ENCODE data around the gene PARP6. TPM values are rescaled to one million over a fixed set of nuclear protein-coding genes. Genes with fewer than 3 reads are reported as not detected.

Gene PARP6
- polyA plus RNA-seq, 1 donor from 2014 or later, result 218 TPM

DNA sequence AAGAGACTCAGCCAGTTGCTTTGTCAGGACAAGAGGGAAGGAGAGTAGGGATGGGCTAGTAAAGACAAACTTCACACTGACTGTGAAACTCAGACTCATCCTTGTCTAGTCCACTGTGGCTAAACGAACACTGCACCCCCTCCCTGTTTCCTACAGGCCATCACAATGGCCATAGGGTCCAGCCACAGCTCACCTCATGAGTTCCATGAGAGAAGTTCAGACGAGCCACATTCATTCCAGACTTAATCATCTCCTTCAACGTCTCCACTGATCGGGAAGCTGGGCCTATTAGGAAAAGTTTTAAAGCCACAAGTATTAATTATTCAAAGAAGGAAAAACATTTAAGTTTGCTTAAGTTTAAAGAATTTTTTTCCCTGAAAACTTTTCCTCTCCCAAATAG is 55.1 kb downstream of the PARP6 start:
- H4K20me1 ChIP-seq (ENCODE audit: insufficient read depth), result no peaks in the 10 kb centered on the region
- TF ChIP-seq RAD21 (conservative IDR thresholded peaks at IDR 0.05), result no peak
- TF ChIP-seq TAF1 (IDR thresholded peaks at IDR 0.05; ENCODE audit: low read depth), result no peak
- TF ChIP-seq SMC3 (conservative IDR thresholded peaks at IDR 0.05; ENCODE audit: poor library complexity), result no peak
- TF ChIP-seq MXI1 (conservative IDR thresholded peaks at IDR 0.05; ENCODE audit: poor library complexity, severe bottlenecking), result no peak
- TF ChIP-seq, protein P1, sequence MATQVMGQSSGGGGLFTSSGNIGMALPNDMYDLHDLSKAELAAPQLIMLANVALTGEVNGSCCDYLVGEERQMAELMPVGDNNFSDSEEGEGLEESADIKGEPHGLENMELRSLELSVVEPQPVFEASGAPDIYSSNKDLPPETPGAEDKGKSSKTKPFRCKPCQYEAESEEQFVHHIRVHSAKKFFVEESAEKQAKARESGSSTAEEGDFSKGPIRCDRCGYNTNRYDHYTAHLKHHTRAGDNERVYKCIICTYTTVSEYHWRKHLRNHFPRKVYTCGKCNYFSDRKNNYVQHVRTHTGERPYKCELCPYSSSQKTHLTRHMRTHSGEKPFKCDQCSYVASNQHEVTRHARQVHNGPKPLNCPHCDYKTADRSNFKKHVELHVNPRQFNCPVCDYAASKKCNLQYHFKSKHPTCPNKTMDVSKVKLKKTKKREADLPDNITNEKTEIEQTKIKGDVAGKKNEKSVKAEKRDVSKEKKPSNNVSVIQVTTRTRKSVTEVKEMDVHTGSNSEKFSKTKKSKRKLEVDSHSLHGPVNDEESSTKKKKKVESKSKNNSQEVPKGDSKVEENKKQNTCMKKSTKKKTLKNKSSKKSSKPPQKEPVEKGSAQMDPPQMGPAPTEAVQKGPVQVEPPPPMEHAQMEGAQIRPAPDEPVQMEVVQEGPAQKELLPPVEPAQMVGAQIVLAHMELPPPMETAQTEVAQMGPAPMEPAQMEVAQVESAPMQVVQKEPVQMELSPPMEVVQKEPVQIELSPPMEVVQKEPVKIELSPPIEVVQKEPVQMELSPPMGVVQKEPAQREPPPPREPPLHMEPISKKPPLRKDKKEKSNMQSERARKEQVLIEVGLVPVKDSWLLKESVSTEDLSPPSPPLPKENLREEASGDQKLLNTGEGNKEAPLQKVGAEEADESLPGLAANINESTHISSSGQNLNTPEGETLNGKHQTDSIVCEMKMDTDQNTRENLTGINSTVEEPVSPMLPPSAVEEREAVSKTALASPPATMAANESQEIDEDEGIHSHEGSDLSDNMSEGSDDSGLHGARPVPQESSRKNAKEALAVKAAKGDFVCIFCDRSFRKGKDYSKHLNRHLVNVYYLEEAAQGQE (IDR thresholded peaks at IDR 0.05; ENCODE audit: borderline replicate concordance), result no peak
- TF ChIP-seq EP300 (conservative IDR thresholded peaks at IDR 0.05; ENCODE audit: poor library complexity, severe bottlenecking), result no peak
- TF ChIP-seq, protein P2, sequence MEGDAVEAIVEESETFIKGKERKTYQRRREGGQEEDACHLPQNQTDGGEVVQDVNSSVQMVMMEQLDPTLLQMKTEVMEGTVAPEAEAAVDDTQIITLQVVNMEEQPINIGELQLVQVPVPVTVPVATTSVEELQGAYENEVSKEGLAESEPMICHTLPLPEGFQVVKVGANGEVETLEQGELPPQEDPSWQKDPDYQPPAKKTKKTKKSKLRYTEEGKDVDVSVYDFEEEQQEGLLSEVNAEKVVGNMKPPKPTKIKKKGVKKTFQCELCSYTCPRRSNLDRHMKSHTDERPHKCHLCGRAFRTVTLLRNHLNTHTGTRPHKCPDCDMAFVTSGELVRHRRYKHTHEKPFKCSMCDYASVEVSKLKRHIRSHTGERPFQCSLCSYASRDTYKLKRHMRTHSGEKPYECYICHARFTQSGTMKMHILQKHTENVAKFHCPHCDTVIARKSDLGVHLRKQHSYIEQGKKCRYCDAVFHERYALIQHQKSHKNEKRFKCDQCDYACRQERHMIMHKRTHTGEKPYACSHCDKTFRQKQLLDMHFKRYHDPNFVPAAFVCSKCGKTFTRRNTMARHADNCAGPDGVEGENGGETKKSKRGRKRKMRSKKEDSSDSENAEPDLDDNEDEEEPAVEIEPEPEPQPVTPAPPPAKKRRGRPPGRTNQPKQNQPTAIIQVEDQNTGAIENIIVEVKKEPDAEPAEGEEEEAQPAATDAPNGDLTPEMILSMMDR (IDR thresholded peaks at IDR 0.05; ENCODE audit: poor library complexity, severe bottlenecking), result no peak
- no peak for TF ChIP-seq EZH2 (IDR thresholded peaks at IDR 0.05; ENCODE audit: borderline replicate concordance, insufficient read depth, low read length, poor library complexity, severe bottlenecking)
- no peak for TF ChIP-seq POLR2AphosphoS5 (IDR thresholded peaks at IDR 0.05)
- no peaks in the 10 kb centered on the region for H3K27me3 ChIP-seq (ENCODE audit: insufficient read depth, low read depth, low read length)
- no peak overlapping the region for H3K4me3 ChIP-seq (ENCODE audit: low read length)
- H3K9me3 ChIP-seq (ENCODE audit: low read length), result no peaks in the 10 kb centered on the region
- H3F3A ChIP-seq (ENCODE audit: insufficient read depth, low read length, poor library complexity, severe bottlenecking), result no peaks in the 10 kb centered on the region
- peaks cover 26% of the 10 kb centered on the region for H3K79me2 ChIP-seq (replicated peaks; ENCODE audit: insufficient read depth, low read length)
- no peaks in the 10 kb centered on the region for H3K9me2 ChIP-seq (ENCODE audit: insufficient read depth, low read length)
- no peak overlapping the region for H3K4me2 ChIP-seq (ENCODE audit: low read length)
- no peak overlapping the region for H2AFZ ChIP-seq (ENCODE audit: low read depth, low read length)
- H3K27ac ChIP-seq (ENCODE audit: low read length), result no peak overlapping the region
- peaks cover 6% of the 10 kb centered on the region for H3K36me3 ChIP-seq (ENCODE audit: insufficient read depth, low read length)
- H3K9ac ChIP-seq (ENCODE audit: low read length), result no peak overlapping the region

DNA sequence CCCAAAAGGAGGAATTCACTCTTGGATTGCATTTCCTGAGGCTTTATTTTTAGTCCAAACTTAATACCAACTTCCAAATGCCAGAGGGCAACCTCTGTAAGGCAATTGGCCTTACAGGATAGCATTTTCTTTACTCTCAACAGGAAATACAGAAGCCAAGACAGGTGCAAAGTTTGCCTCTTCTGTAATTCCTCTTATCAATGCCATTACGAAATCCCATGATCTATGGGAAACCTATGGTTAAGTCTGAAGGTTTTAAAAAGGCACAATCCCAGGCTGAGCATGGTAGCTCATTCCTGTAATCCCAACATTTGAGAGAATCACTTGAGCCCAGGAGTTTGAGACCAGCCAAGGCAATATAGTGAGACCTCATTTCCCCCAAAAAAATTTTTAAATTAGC is 56.3 kb downstream of the PARP6 start:
- H3K79me2 ChIP-seq (replicated peaks; ENCODE audit: insufficient read depth, low read length), result peaks cover 14% of the 10 kb centered on the region
- no peak overlapping the region for H2AFZ ChIP-seq (ENCODE audit: low read depth, low read length)
- no peak overlapping the region for H3K9ac ChIP-seq (ENCODE audit: low read length)
- H3F3A ChIP-seq (ENCODE audit: insufficient read depth, low read length, poor library complexity, severe bottlenecking), result no peaks in the 10 kb centered on the region
- H4K20me1 ChIP-seq (ENCODE audit: insufficient read depth), result no peaks in the 10 kb centered on the region
- TF ChIP-seq EP300 (conservative IDR thresholded peaks at IDR 0.05; ENCODE audit: poor library complexity, severe bottlenecking) (no peak), MXI1 (conservative IDR thresholded peaks at IDR 0.05; ENCODE audit: poor library complexity, severe bottlenecking) (no peak), POLR2AphosphoS5 (IDR thresholded peaks at IDR 0.05) (no peak), RAD21 (conservative IDR thresholded peaks at IDR 0.05) (no peak)
- TF ChIP-seq, protein P1 (IDR thresholded peaks at IDR 0.05; ENCODE audit: borderline replicate concordance), result no peak
- TF ChIP-seq, protein P2 (IDR thresholded peaks at IDR 0.05; ENCODE audit: poor library complexity, severe bottlenecking), result no peak
- H3K9me3 ChIP-seq (ENCODE audit: low read length), result no peaks in the 10 kb centered on the region
- H3K4me3 ChIP-seq (ENCODE audit: low read length), result no peak overlapping the region
- H3K27me3 ChIP-seq (ENCODE audit: insufficient read depth, low read depth, low read length), result no peaks in the 10 kb centered on the region
- H3K36me3 ChIP-seq (ENCODE audit: insufficient read depth, low read length), result peaks cover 6% of the 10 kb centered on the region
- H3K4me2 ChIP-seq (ENCODE audit: low read length), result no peak overlapping the region
- H3K27ac ChIP-seq (ENCODE audit: low read length), result no peak overlapping the region
- H3K9me2 ChIP-seq (ENCODE audit: insufficient read depth, low read length), result no peaks in the 10 kb centered on the region

Measured in neural cell (in vitro differentiated cells).